SU-DHL-6 (cell line): ENCODE data around the gene LCP2.

Experiments
- EZH2phosphoT487 ChIP-seq: fragments of 200-600 bp; sonication (generic), shearing (Covaris generic); conservative IDR thresholded peaks from 2 replicates; pipeline ENCODE4 v1.6.1; 2018; ENCODE audit warnings: mild to moderate bottlenecking, antibody characterized with exemption, low read length, moderate library complexity, mixed read lengths
- TF ChIP-seq, protein P1 (sequence below): fragments of 200-600 bp; sonication (generic); IDR thresholded peaks from one replicate; pipeline ENCODE4 v1.5.1; 2017; ENCODE audit warnings: antibody characterized with exemption, mild to moderate bottlenecking, low read length, moderate library complexity; ENCODE audit not compliant: insufficient read depth, poor library complexity, severe bottlenecking

- TF ChIP-seq, protein P1, sequence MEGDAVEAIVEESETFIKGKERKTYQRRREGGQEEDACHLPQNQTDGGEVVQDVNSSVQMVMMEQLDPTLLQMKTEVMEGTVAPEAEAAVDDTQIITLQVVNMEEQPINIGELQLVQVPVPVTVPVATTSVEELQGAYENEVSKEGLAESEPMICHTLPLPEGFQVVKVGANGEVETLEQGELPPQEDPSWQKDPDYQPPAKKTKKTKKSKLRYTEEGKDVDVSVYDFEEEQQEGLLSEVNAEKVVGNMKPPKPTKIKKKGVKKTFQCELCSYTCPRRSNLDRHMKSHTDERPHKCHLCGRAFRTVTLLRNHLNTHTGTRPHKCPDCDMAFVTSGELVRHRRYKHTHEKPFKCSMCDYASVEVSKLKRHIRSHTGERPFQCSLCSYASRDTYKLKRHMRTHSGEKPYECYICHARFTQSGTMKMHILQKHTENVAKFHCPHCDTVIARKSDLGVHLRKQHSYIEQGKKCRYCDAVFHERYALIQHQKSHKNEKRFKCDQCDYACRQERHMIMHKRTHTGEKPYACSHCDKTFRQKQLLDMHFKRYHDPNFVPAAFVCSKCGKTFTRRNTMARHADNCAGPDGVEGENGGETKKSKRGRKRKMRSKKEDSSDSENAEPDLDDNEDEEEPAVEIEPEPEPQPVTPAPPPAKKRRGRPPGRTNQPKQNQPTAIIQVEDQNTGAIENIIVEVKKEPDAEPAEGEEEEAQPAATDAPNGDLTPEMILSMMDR: no peak
- TF ChIP-seq EZH2phosphoT487: no peak
Measured at GRCh38 chr5:170305016-170305645, 7.6 kb upstream of the LCP2 start.
